H1 (cell line): Measurements from ENCODE around the gene NXPH1. TPM values are rescaled to one million over a fixed set of nuclear protein-coding genes. Genes with fewer than 3 reads are reported as not detected.

Experiments
- CTCF ChIA-PET: fragments of 300-600 bp; sonication (Branson Sonifier 250); formaldehyde crosslinking; loops from one replicate; lab custom pipeline; 2021; ENCODE audit not compliant: partially characterized antibody; lab: Charles Lee
- POLR2A ChIA-PET: fragments of 300-600 bp; sonication (Branson Sonifier 250); formaldehyde crosslinking; loops from one replicate; lab custom pipeline; 2021; ENCODE audit warnings: inconsistent platforms; ENCODE audit not compliant: partially characterized antibody; lab: Charles Lee
- DNase-seq, 2 experiments: peaks; one replicate each; pipeline versions ENCODE4 v3.0.0 to v3.0.0-alpha.2; 2010 to 2022; ENCODE audit warnings: low spot score in 2 of 2, low read depth in 1 of 2, mixed read lengths in 1 of 2
- FAIRE-seq: peaks from 2 replicates; lab custom pipeline; 2011; peaks lifted over from hg19 to GRCh38; lab: Jason Lieb, UNC
- H2AFZ ChIP-seq: 2 replicates; pipeline ENCODE4 v1.8.1; 2012; ENCODE audit warnings: low read length, inconsistent platforms
- H2AK5ac ChIP-seq: 2 replicates; pipeline ENCODE4 v1.6.1; 2013; ENCODE audit warnings: low read depth, low read length
- H2BK120ac ChIP-seq: replicated peaks from 2 replicates; pipeline ENCODE3; 2013; ENCODE audit warnings: low read depth, low read length, inconsistent platforms
- H2BK12ac ChIP-seq: 2 replicates; pipeline ENCODE4 v1.6.1; 2013; ENCODE audit warnings: low read depth, low read length
- H2BK15ac ChIP-seq: 2 replicates; pipeline ENCODE4 v1.6.1; 2013; ENCODE audit warnings: low read length
- H2BK20ac ChIP-seq: 2 replicates; pipeline ENCODE4 v1.6.1; 2013; ENCODE audit warnings: low read length
- H2BK5ac ChIP-seq: 2 replicates; pipeline ENCODE4 v1.6.1; 2013; ENCODE audit warnings: low read depth, low read length
- H3K14ac ChIP-seq: 2 replicates; pipeline ENCODE4 v1.6.1; 2013; ENCODE audit warnings: inconsistent platforms; ENCODE audit not compliant: insufficient read length
- H3K18ac ChIP-seq: 2 replicates; pipeline ENCODE4 v1.6.1; 2013; ENCODE audit warnings: low read length; ENCODE audit errors: extremely low read depth
- H3K23ac ChIP-seq: 2 replicates; pipeline ENCODE4 v1.6.1; 2013; ENCODE audit warnings: inconsistent platforms; ENCODE audit not compliant: insufficient read length
- H3K23me2 ChIP-seq: 2 replicates; pipeline ENCODE4 v1.6.1; 2013; ENCODE audit warnings: low read depth, low read length
- H3K27ac ChIP-seq: 2 replicates; pipeline ENCODE4 v1.6.1; 2011; ENCODE audit warnings: low read depth, low read length, inconsistent platforms
- H3K27me3 ChIP-seq, 4 experiments: replicated peaks in 1 of 4; 1 replicate in 1 of 4; 2 replicates in 3 of 4; pipeline versions ENCODE4 v1.6.1 to v1.8.1; 2011 to 2013; ENCODE audit warnings: low read length in 3 of 4, mild to moderate bottlenecking in 3 of 4, inconsistent platforms in 2 of 4, mixed read lengths in 2 of 4, moderate library complexity in 1 of 4; ENCODE audit not compliant: control insufficient read depth in 3 of 4, insufficient read depth in 3 of 4; ENCODE audit errors: extremely low read depth in 1 of 4
- H3K36me3 ChIP-seq, 4 experiments: 2 replicates each; pipeline versions ENCODE4 v1.6.1 to v1.8.1; 2011 to 2013; ENCODE audit warnings: mild to moderate bottlenecking in 4 of 4, low read length in 3 of 4, moderate library complexity in 2 of 4, control low read depth in 1 of 4, inconsistent platforms in 1 of 4; ENCODE audit not compliant: insufficient read depth in 4 of 4, control insufficient read depth in 2 of 4
- H3K4ac ChIP-seq: replicated peaks from 2 replicates; pipeline ENCODE3; 2013; ENCODE audit warnings: low read length, low read depth, mixed read lengths, inconsistent platforms; ENCODE audit not compliant: insufficient read length
- H3K4me1 ChIP-seq, 4 experiments: replicated peaks in 1 of 4; 1 replicate in 1 of 4; 2 replicates in 3 of 4; pipeline versions ENCODE4 v1.6.1 to v1.8.1; 2011 to 2013; ENCODE audit warnings: low read length in 3 of 4, inconsistent platforms in 2 of 4, mixed read lengths in 1 of 4; ENCODE audit not compliant: insufficient read depth in 4 of 4, control insufficient read depth in 3 of 4
- H3K4me2 ChIP-seq, 2 experiments: 2 replicates each; pipeline versions ENCODE4 v1.6.1 to v1.8.1; 2011 to 2013; ENCODE audit warnings: low read depth in 2 of 2, low read length in 2 of 2, control low read depth in 1 of 2, inconsistent platforms in 1 of 2, mild to moderate bottlenecking in 1 of 2; ENCODE audit not compliant: insufficient read depth in 1 of 2
- H3K4me3 ChIP-seq, 4 experiments: fragments of 200-600, 300-600 bp in 1 of 4; sonication (generic), shearing (Covaris generic), sonication (Bioruptor Twin) in 1 of 4; 2 replicates each; pipeline versions ENCODE4 v1.5.1 to v1.8.1; 2011 to 2016; ENCODE audit warnings: low read length in 4 of 4, low read depth in 3 of 4, control low read depth in 2 of 4, inconsistent platforms in 2 of 4, mild to moderate bottlenecking in 2 of 4, mixed read lengths in 1 of 4, moderate library complexity in 1 of 4; ENCODE audit not compliant: insufficient read depth in 2 of 4; ENCODE audit errors: extremely low read depth in 1 of 4
- H3K56ac ChIP-seq: replicated peaks from 2 replicates; pipeline ENCODE3; 2013; ENCODE audit warnings: low read depth, mild to moderate bottlenecking, mixed read lengths, low read length, inconsistent platforms; ENCODE audit not compliant: insufficient read length
- H3K79me1 ChIP-seq: 2 replicates; pipeline ENCODE4 v1.6.1; 2013; ENCODE audit warnings: low read depth, low read length, control low read depth
- H3K79me2 ChIP-seq, 2 experiments: 2 replicates each; pipeline versions ENCODE4 v1.6.1 to v1.8.1; 2012 to 2013; ENCODE audit warnings: low read length in 2 of 2, mild to moderate bottlenecking in 2 of 2, inconsistent platforms in 1 of 2; ENCODE audit not compliant: insufficient read depth in 2 of 2, control insufficient read depth in 1 of 2
- H3K9ac ChIP-seq, 4 experiments: replicated peaks in 1 of 4; 1 replicate in 1 of 4; 2 replicates in 3 of 4; pipeline versions ENCODE4 v1.6.1 to v1.8.1; 2011 to 2013; ENCODE audit warnings: low read depth in 3 of 4, low read length in 3 of 4, control low read depth in 2 of 4, mild to moderate bottlenecking in 2 of 4, moderate library complexity in 2 of 4, inconsistent platforms in 1 of 4; ENCODE audit errors: extremely low read depth in 1 of 4
- H3K9me3 ChIP-seq, 2 experiments: 2 replicates each; pipeline versions ENCODE4 v1.6.1 to v1.8.1; 2012 to 2013; ENCODE audit warnings: mild to moderate bottlenecking in 2 of 2, moderate library complexity in 2 of 2, control low read depth in 1 of 2, inconsistent platforms in 1 of 2, low read depth in 1 of 2, low read length in 1 of 2, mixed read lengths in 1 of 2; ENCODE audit not compliant: insufficient read depth in 2 of 2
- H4K20me1 ChIP-seq, 2 experiments: replicated peaks in 1 of 2; 2 replicates each; pipeline versions ENCODE3 to v1.8.1; 2011 to 2013; ENCODE audit warnings: inconsistent platforms in 2 of 2, low read length in 2 of 2, mild to moderate bottlenecking in 1 of 2; ENCODE audit not compliant: insufficient read depth in 2 of 2, control insufficient read depth in 1 of 2
- H4K5ac ChIP-seq: 2 replicates; pipeline ENCODE4 v1.6.1; 2013; ENCODE audit warnings: low read length, low read depth, mixed read lengths, inconsistent platforms; ENCODE audit not compliant: insufficient read length
- H4K8ac ChIP-seq: 2 replicates; pipeline ENCODE4 v1.8.0; 2013; ENCODE audit warnings: mild to moderate bottlenecking, moderate library complexity, low read length, inconsistent platforms; ENCODE audit not compliant: insufficient read depth; ENCODE audit errors: extremely low read depth
- H4K91ac ChIP-seq: replicated peaks from 2 replicates; pipeline ENCODE3; 2013; ENCODE audit warnings: low read length, mixed read lengths, inconsistent platforms; ENCODE audit not compliant: insufficient read length
- GTF2F1 ChIP-seq: IDR thresholded peaks from 2 replicates; pipeline ENCODE4 v1.6.1; 2012; ENCODE audit warnings: low read depth, low read length, improper control_type of control experiment, borderline replicate concordance
- NANOG ChIP-seq: IDR thresholded peaks from 2 replicates; pipeline ENCODE4 v1.6.1; 2011; ENCODE audit warnings: low read length, low read depth, mild to moderate bottlenecking, inconsistent platforms; ENCODE audit not compliant: insufficient read depth, poor library complexity, severe bottlenecking
- WGBS, 2 experiments: shearing (Covaris generic) in 1 of 2; methylation state at CpG; one replicate each; pipeline versions ENCODE4 v1.1.6 to v1.1.7; 2013 to 2015; ENCODE audit warnings: low lambda C conversion rate in 2 of 2, mixed read lengths in 2 of 2, inconsistent platforms in 1 of 2, low coverage in 1 of 2, missing lambda C conversion rate in 1 of 2; ENCODE audit not compliant: insufficient replicate concordance in 2 of 2, insufficient coverage in 1 of 2, insufficient read length in 1 of 2; ENCODE audit errors: extremely low coverage in 1 of 2, missing lambda C conversion rate in 1 of 2; 5-methylcytosine and 5-hydroxymethylcytosine counted together
- polyA plus RNA-seq, 7 experiments: library from polyadenylated mRNA; depleted of rRNA in 3 of 7; stranded (reverse) in 5 of 7; unstranded in 2 of 7; fragments of >200 nt in 5 of 7; fragments of 200-250 nt in 2 of 7; gene quantifications; 1 replicate in 5 of 7; 2 replicates in 1 of 7; 4 replicates in 1 of 7; pipeline versions ENCODE4 v1.2.1 to v1.2.3, GENCODE V29; 2011 to 2013; ENCODE audit warnings: missing spikeins in 2 of 7, mixed read lengths in 2 of 7
- total RNA-seq: library from RNA; stranded (reverse); fragmentation: NEBNext Ultra II Directional; extraction: Animal tissue kit (Norgen Biotek cat#: 25700); gene quantifications from 2 replicates; pipeline ENCODE4 v1.2.1, GENCODE V29; 2021

NXPH1 gene
- total and polyA plus RNA-seq, 2 of the 8 experiments (the other 6 are each of a cell fraction or from before 2014, with no cell fraction given), result 0.14 to 1.0 TPM

DNA sequence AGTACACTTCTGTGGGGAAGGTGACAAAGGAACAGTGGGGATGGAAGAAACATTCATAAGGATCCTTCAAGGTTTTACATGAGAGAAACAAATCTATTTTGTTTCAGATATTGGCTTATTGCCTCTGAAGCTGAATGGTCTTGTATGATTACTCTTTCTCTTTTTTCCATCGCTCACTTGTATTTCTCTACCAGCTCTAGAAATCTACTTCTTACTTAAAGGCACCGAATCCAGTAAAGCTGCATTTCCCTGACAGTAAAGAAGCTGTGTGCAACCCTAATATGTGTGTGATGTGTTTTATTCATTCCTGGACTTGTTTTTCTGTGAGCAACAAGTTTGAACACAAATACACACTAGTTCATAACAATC lies 45.2 kb upstream of the NXPH1 start:
- H3K4me1 ChIP-seq, result peaks cover 0 to 6% (median 6%) of the 10 kb centered on the region in 4 experiments; a peak in 6 of 7 replicates
- H3K14ac ChIP-seq, result no peak overlapping the region
- H3K79me1 ChIP-seq, result no peaks in the 10 kb centered on the region
- H2BK5ac ChIP-seq, result no peak overlapping the region
- no peak overlapping the region for H3K4ac ChIP-seq
- no peak overlapping the region for H2BK15ac ChIP-seq
- H3K4me3 ChIP-seq, result no peak overlapping the region
- H3K79me2 ChIP-seq, result no peaks in the 10 kb centered on the region
- no peak overlapping the region for H4K91ac ChIP-seq
- no peaks in the 10 kb centered on the region for H4K20me1 ChIP-seq
- H3K18ac ChIP-seq, result no peak overlapping the region
- H2AK5ac ChIP-seq, result no peak overlapping the region
- no peak overlapping the region for H2BK20ac ChIP-seq
- H3K9me3 ChIP-seq, result no peaks in the 10 kb centered on the region
- no peak overlapping the region for H3K56ac ChIP-seq
- no peak overlapping the region for H3K27ac ChIP-seq
- no peaks in the 10 kb centered on the region for H3K23me2 ChIP-seq
- no peak overlapping the region for H2AFZ ChIP-seq
- WGBS, 2 experiments, result 94% methylated on average over 2 of the region's 2 CpGs; no CpG with 5 or more reads in 1 of the 2 experiments
- H3K4me2 ChIP-seq, result no peak overlapping the region
- DNase-seq (no peak), FAIRE-seq (no peak)
- no peak overlapping the region for H4K8ac ChIP-seq
- H3K36me3 ChIP-seq, result no peaks in the 10 kb centered on the region
- no peaks in the 10 kb centered on the region for H3K27me3 ChIP-seq
- no peak overlapping the region for H3K23ac ChIP-seq
- ChIA-PET POLR2A (no interaction called here), CTCF (no interaction called here)
- no peak overlapping the region for H2BK120ac ChIP-seq
- no peak overlapping the region for H3K9ac ChIP-seq
- no peak for TF ChIP-seq NANOG
- TF ChIP-seq GTF2F1, result no peak
- no peak overlapping the region for H2BK12ac ChIP-seq
- no peak overlapping the region for H4K5ac ChIP-seq
